OCI-LY1 (cell line): ENCODE results near the gene SENP3.

ENCODE experiments used
- H2AFZ ChIP-seq: fragments of 200-600 bp; sonication (generic), shearing (Covaris generic); 2 replicates; pipeline ENCODE4 v1.6.0; 2014; ENCODE audit warnings: antibody characterized with exemption, mild to moderate bottlenecking, low read length
- H3F3A ChIP-seq: fragments of 200-600 bp; sonication (generic), shearing (Covaris generic); 2 replicates; pipeline ENCODE4 v1.6.0; 2014; ENCODE audit warnings: mild to moderate bottlenecking, antibody characterized with exemption, low read length, moderate library complexity; ENCODE audit not compliant: insufficient read depth
- H3K27ac ChIP-seq: fragments of 200-600 bp; sonication (generic); 2 replicates; pipeline ENCODE4 v1.5.1; 2014; ENCODE audit warnings: low read length, mixed run types, mild to moderate bottlenecking, low read depth; ENCODE audit not compliant: poor library complexity, severe bottlenecking
- H3K27me3 ChIP-seq: fragments of 200-600 bp; sonication (generic); 2 replicates; pipeline ENCODE4 v1.6.0; 2014; ENCODE audit warnings: antibody characterized with exemption, mild to moderate bottlenecking, low read length, moderate library complexity; ENCODE audit not compliant: insufficient read depth
- H3K36me3 ChIP-seq: fragments of 200-600 bp; sonication (generic); 2 replicates; pipeline ENCODE4 v1.6.1; 2014; ENCODE audit warnings: mild to moderate bottlenecking, antibody characterized with exemption, low read length, moderate library complexity, mixed read lengths; ENCODE audit not compliant: insufficient read depth
- H3K4me1 ChIP-seq: fragments of 200-600 bp; sonication (generic); 2 replicates; pipeline ENCODE4 v1.5.1; 2014; ENCODE audit warnings: mild to moderate bottlenecking, low read length, moderate library complexity; ENCODE audit not compliant: insufficient read depth, severe bottlenecking
- H3K4me2 ChIP-seq: fragments of 200-600 bp; sonication (generic), shearing (Covaris generic); 2 replicates; pipeline ENCODE4 v1.6.1; 2014; ENCODE audit warnings: low read length
- H3K4me3 ChIP-seq: fragments of 200-600 bp; sonication (generic); 2 replicates; pipeline ENCODE4 v1.5.1; 2014; ENCODE audit warnings: low read length, low read depth, mild to moderate bottlenecking, mixed read lengths; ENCODE audit not compliant: poor library complexity, severe bottlenecking
- H3K79me2 ChIP-seq: fragments of 200-600 bp; shearing (Covaris generic); 2 replicates; pipeline ENCODE4 v1.6.1; 2016; ENCODE audit warnings: mixed run types, low read length, mixed read lengths; ENCODE audit not compliant: insufficient read depth
- H3K9ac ChIP-seq: fragments of 200-600 bp; sonication (generic), shearing (Covaris generic); 2 replicates; pipeline ENCODE4 v1.6.1; 2014; ENCODE audit warnings: mild to moderate bottlenecking, low read length, mixed read lengths
- H3K9me2 ChIP-seq: fragments of 200-600 bp; sonication (generic), shearing (Covaris generic); 2 replicates; pipeline ENCODE4 v1.6.1; 2014; ENCODE audit warnings: low read depth, mild to moderate bottlenecking, low read length, mixed read lengths
- H3K9me3 ChIP-seq: fragments of 200-600 bp; shearing (Covaris generic); 2 replicates; pipeline ENCODE4 v1.6.1; 2014; ENCODE audit warnings: low read length, mixed read lengths
- H4K20me1 ChIP-seq: fragments of 200-600 bp; sonication (generic), shearing (Covaris generic); 2 replicates; pipeline ENCODE4 v1.6.0; 2016; ENCODE audit warnings: mild to moderate bottlenecking, low read length; ENCODE audit not compliant: insufficient read depth
- EZH2 ChIP-seq: fragments of 200-600 bp; sonication (generic), shearing (Covaris generic); IDR thresholded peaks from 2 replicates; pipeline ENCODE4 v1.8.0; 2017; ENCODE audit warnings: borderline replicate concordance, mixed run types, mild to moderate bottlenecking, antibody characterized with exemption, low read length, moderate library complexity, mixed read lengths
- TF ChIP-seq, protein P1 (sequence below): fragments of 200-600 bp; sonication (generic), shearing (Covaris generic); IDR thresholded peaks from 2 replicates; pipeline ENCODE4 v1.5.1; 2017; ENCODE audit warnings: mild to moderate bottlenecking, antibody characterized with exemption, low read length, moderate library complexity, mixed read lengths

SENP3 gene

DNA sequence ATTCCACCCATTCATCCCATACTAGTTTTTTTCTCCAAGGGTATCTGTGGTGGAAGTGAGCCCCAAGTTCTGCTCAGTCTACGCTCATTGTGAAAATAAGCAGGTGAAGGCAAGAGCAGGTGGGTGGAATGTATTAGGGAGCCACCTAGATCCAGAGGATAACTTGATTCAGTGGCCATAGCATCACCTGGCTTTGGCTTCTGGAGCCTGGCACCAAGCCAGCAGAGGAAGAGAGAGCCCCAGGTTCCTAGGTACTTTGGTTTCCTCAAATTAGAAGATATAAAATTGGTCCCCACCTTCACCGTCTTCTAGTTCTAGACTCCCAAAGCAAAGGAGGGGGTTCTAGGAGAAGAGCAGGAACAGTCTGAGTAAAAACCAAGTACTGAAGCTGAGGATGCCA lies 48.9 kb downstream of the SENP3 start:
- H3K9me2 ChIP-seq: no peaks in the 10 kb centered on the region
- H3K4me1 ChIP-seq: peaks cover 23% of the 10 kb centered on the region
- no peaks in the 10 kb centered on the region for H4K20me1 ChIP-seq
- H3K4me3 ChIP-seq: no peak overlapping the region
- no peak overlapping the region for H3K9ac ChIP-seq
- peaks cover 28% of the 10 kb centered on the region; the same call in 1 of the 2 replicates for H3K36me3 ChIP-seq
- H3K27me3 ChIP-seq: no peaks in the 10 kb centered on the region
- no peaks in the 10 kb centered on the region for H3K9me3 ChIP-seq
- TF ChIP-seq, protein P1, sequence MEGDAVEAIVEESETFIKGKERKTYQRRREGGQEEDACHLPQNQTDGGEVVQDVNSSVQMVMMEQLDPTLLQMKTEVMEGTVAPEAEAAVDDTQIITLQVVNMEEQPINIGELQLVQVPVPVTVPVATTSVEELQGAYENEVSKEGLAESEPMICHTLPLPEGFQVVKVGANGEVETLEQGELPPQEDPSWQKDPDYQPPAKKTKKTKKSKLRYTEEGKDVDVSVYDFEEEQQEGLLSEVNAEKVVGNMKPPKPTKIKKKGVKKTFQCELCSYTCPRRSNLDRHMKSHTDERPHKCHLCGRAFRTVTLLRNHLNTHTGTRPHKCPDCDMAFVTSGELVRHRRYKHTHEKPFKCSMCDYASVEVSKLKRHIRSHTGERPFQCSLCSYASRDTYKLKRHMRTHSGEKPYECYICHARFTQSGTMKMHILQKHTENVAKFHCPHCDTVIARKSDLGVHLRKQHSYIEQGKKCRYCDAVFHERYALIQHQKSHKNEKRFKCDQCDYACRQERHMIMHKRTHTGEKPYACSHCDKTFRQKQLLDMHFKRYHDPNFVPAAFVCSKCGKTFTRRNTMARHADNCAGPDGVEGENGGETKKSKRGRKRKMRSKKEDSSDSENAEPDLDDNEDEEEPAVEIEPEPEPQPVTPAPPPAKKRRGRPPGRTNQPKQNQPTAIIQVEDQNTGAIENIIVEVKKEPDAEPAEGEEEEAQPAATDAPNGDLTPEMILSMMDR: no peak
- TF ChIP-seq EZH2: no peak
- H3K27ac ChIP-seq: no peak overlapping the region
- H3K79me2 ChIP-seq: peaks cover 23% of the 10 kb centered on the region
- no peak overlapping the region for H2AFZ ChIP-seq
- no peaks in the 10 kb centered on the region for H3F3A ChIP-seq
- no peak overlapping the region for H3K4me2 ChIP-seq

DNA sequence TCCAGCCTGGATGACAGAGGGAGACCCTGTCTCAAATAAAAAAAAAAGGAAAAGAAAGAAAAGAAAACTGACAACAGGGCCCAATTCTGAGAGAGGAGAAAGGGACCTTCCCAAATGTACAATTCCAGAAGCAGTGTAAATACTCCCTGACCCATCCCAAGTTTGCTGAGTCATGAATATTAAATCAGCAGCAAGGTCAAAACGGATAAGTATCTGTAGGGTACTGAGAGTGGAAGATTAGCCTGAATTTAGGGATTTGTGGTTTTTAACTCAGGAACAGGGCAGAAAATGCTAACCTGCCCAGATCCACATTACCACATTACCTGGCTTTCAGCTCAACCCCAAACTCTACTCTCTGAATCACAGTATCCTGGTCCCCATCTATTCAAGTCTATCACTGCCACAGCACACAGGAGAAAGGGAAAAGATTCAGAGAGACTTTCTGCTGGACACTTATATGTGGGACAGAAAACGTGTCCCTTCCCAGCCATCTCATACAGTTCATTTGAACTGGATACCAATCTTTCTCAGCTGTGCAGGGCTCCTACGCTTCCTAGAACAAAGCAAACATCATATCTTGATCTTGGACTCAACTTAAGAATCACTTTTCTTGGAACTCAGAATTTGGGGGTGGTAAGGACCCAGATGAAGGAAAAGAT lies 50.0 kb downstream of the SENP3 start:
- H3K4me2 ChIP-seq: peak overlapping the region; percentile 20; the same call in 1 of the 2 replicates
- H3K4me3 ChIP-seq: no peak overlapping the region
- no peaks in the 10 kb centered on the region for H3K9me2 ChIP-seq
- peaks cover 23% of the 10 kb centered on the region for H3K4me1 ChIP-seq
- no peaks in the 10 kb centered on the region for H3K9me3 ChIP-seq
- peaks cover 23% of the 10 kb centered on the region for H3K79me2 ChIP-seq
- no peak overlapping the region; the same call in 1 of the 2 replicates for H3K9ac ChIP-seq
- no peaks in the 10 kb centered on the region for H3K27me3 ChIP-seq
- TF ChIP-seq EZH2: no peak
- TF ChIP-seq, protein P1: no peak
- no peaks in the 10 kb centered on the region for H3F3A ChIP-seq
- no peak overlapping the region for H2AFZ ChIP-seq
- peaks cover 23% of the 10 kb centered on the region; the same call in 1 of the 2 replicates for H3K36me3 ChIP-seq
- no peaks in the 10 kb centered on the region for H4K20me1 ChIP-seq
- H3K27ac ChIP-seq: no peak overlapping the region

DNA sequence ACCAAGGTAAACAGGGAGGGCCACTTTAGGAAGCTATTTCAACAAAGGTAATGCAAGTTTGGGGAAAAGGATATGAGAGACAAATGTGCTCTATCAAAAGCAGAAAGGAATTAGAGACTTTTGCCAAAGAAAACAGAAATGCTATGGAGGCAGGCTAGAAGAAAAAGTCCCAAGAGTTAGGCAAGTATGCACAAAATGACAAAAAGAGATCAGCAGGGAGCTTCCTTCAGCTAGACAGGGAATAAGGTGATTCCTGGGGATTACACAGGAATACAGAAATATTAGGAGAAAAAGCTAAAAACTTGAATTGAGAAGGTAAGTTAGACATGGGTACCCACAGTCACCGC lies 50.5 kb downstream of the SENP3 start:
- H4K20me1 ChIP-seq: no peaks in the 10 kb centered on the region

More for the DNA sequence above, 50.5 kb downstream of the SENP3 start:
- Histone ChIP-seq H3K9ac (no peak overlapping the region; the same call in 1 of the 2 replicates), H3K79me2 (peaks cover 23% of the 10 kb centered on the region), H3K9me3 (no peaks in the 10 kb centered on the region), H3K27me3 (no peaks in the 10 kb centered on the region), H2AFZ (no peak overlapping the region), H3K4me1 (peaks cover 23% of the 10 kb centered on the region), H3K27ac (no peak overlapping the region), H3K9me2 (no peaks in the 10 kb centered on the region), H3K36me3 (peaks cover 23% of the 10 kb centered on the region; the same call in 1 of the 2 replicates), H3K4me3 (no peak overlapping the region), H3K4me2 (peak overlapping the region; percentile 20; the same call in 1 of the 2 replicates), H3F3A (no peaks in the 10 kb centered on the region)
- TF ChIP-seq, protein P1: no peak
- TF ChIP-seq EZH2: no peak
